ENCODE data around the gene MOBP.

Gene MOBP

GRCh38 chr3:39540162-39540921, 72.9 kb downstream of the MOBP start:
- Histone ChIP-seq H3K4me3 (ENCODE audit: low read depth, low read length) (no peak overlapping the region), H3K27me3 (ENCODE audit: insufficient read depth, low read depth, severe bottlenecking) (no peaks in the 10 kb centered on the region)

GRCh38 chr3:39541442-39541841, 74.0 kb downstream of the MOBP start:
- no peak for TF ChIP-seq CTCF (IDR thresholded peaks at IDR 0.05; ENCODE audit: low read depth, low read length)
- no peak overlapping the region for H3K27ac ChIP-seq

More at GRCh38 chr3:39540162-39540921, 72.9 kb downstream of the MOBP start:
- H3K27ac ChIP-seq: no peak overlapping the region
- H3K9me3 ChIP-seq (ENCODE audit: severe bottlenecking): no peaks in the 10 kb centered on the region
- no peak for TF ChIP-seq CTCF (IDR thresholded peaks at IDR 0.05; ENCODE audit: low read depth, low read length)
- H3K36me3 ChIP-seq: no peaks in the 10 kb centered on the region
- no peak for DNase-seq

DNA sequence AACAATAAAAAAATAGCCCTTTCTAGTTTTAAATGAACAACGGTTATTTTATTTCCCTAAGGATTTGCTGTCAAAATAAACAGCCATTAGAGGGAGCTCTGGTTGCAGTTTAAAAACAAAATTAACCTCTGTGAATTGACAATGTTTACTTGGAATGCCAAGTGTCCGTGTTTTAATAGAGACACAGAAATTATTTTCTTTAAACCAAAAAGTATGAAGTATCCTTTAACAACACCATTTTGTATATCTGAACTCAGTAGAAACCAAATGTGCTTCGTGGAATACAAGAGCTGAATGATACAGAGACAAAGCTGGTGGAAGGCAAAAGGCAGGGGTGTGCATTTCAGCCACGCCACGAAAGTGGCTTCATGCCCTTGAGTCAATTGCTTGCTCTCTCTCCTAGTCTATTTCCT, 74.4 kb downstream of the MOBP start:
- no peak for DNase-seq
- no peak overlapping the region for H3K4me3 ChIP-seq (ENCODE audit: low read depth, low read length)

More at GRCh38 chr3:39541442-39541841, 74.0 kb downstream of the MOBP start:
- no peaks in the 10 kb centered on the region for H3K9me3 ChIP-seq (ENCODE audit: severe bottlenecking)
- no peak overlapping the region for H3K4me3 ChIP-seq (ENCODE audit: low read depth, low read length)
- no peaks in the 10 kb centered on the region for H3K27me3 ChIP-seq (ENCODE audit: insufficient read depth, low read depth, severe bottlenecking)
- H3K36me3 ChIP-seq: no peaks in the 10 kb centered on the region
- DNase-seq: no peak

GRCh38 chr3:39542588-39542988, 75.1 kb downstream of the MOBP start:
- no peaks in the 10 kb centered on the region for H3K9me3 ChIP-seq (ENCODE audit: severe bottlenecking)
- no peak for TF ChIP-seq CTCF (IDR thresholded peaks at IDR 0.05; ENCODE audit: low read depth, low read length)
- H3K36me3 ChIP-seq: no peaks in the 10 kb centered on the region
- H3K27me3 ChIP-seq (ENCODE audit: insufficient read depth, low read depth, severe bottlenecking): no peaks in the 10 kb centered on the region
- H3K27ac ChIP-seq: no peak overlapping the region
- no peak overlapping the region for H3K4me3 ChIP-seq (ENCODE audit: low read depth, low read length)
- DNase-seq: no peak

More for the DNA sequence above, 74.4 kb downstream of the MOBP start:
- peak; percentile 21; the same call in 1 of the 2 replicates for TF ChIP-seq CTCF (IDR thresholded peaks at IDR 0.05; ENCODE audit: low read depth, low read length)
- H3K36me3 ChIP-seq: no peaks in the 10 kb centered on the region
- H3K27me3 ChIP-seq (ENCODE audit: insufficient read depth, low read depth, severe bottlenecking): no peaks in the 10 kb centered on the region
- H3K27ac ChIP-seq: no peak overlapping the region
- no peaks in the 10 kb centered on the region for H3K9me3 ChIP-seq (ENCODE audit: severe bottlenecking)

GRCh38 chr3:39548282-39548681, 80.8 kb downstream of the MOBP start:
- no peak for TF ChIP-seq CTCF (IDR thresholded peaks at IDR 0.05; ENCODE audit: low read depth, low read length)
- no peak for DNase-seq
- Histone ChIP-seq H3K9me3 (ENCODE audit: severe bottlenecking) (no peaks in the 10 kb centered on the region), H3K36me3 (no peaks in the 10 kb centered on the region), H3K27ac (no peak overlapping the region), H3K27me3 (ENCODE audit: insufficient read depth, low read depth, severe bottlenecking) (no peaks in the 10 kb centered on the region), H3K4me3 (ENCODE audit: low read depth, low read length) (no peak overlapping the region)

All from WERI-Rb-1 (cell line).